H1 (cell line): ENCODE results near the gene DNMT1. TPM values are rescaled to one million over a fixed set of nuclear protein-coding genes. Genes with fewer than 3 reads are reported as not detected.

Source experiments
- BACH1 ChIP-seq: IDR thresholded peaks from 2 replicates; pipeline ENCODE4 v1.6.1; 2012; ENCODE audit warnings: low read length, improper control_type of control experiment
- BCL11A ChIP-seq, 2 experiments: IDR thresholded peaks; one replicate each; pipeline ENCODE4 v1.6.1; 2011; ENCODE audit warnings: low read depth in 2 of 2, low read length in 2 of 2, mild to moderate bottlenecking in 2 of 2
- CHD1 ChIP-seq: IDR thresholded peaks from 2 replicates; pipeline ENCODE4 v1.6.1; 2012; ENCODE audit warnings: low read depth, low read length, improper control_type of control experiment
- EGR1 ChIP-seq: IDR thresholded peaks from 2 replicates; pipeline ENCODE4 v1.6.1; 2011; ENCODE audit warnings: low read depth, low read length, borderline replicate concordance
- EP300 ChIP-seq, 2 experiments: IDR thresholded peaks; 1 replicate in 1 of 2; 2 replicates in 1 of 2; pipeline ENCODE4 v1.6.1; 2011 to 2012; ENCODE audit warnings: low read depth in 2 of 2, low read length in 2 of 2, mild to moderate bottlenecking in 2 of 2, borderline replicate concordance in 1 of 2, inconsistent platforms in 1 of 2, moderate library complexity in 1 of 2
- FOSL1 ChIP-seq: IDR thresholded peaks from 2 replicates; pipeline ENCODE4 v1.6.1; 2011; ENCODE audit warnings: mild to moderate bottlenecking, low read depth, low read length, moderate library complexity; ENCODE audit not compliant: insufficient read depth
- POLR2A ChIP-seq, 2 experiments: IDR thresholded peaks; 1 replicate in 1 of 2; 2 replicates in 1 of 2; pipeline ENCODE4 v1.6.1; 2011; ENCODE audit warnings: low read depth in 2 of 2, low read length in 2 of 2, mild to moderate bottlenecking in 2 of 2; ENCODE audit errors: control extremely low read depth in 1 of 2
- SP1 ChIP-seq: IDR thresholded peaks from 2 replicates; pipeline ENCODE4 v1.6.1; 2011; ENCODE audit warnings: low read depth, low read length
- SUZ12 ChIP-seq: fragments of 200-600 bp; sonication (generic); IDR thresholded peaks from 2 replicates; pipeline ENCODE4 v1.6.1; 2012; ENCODE audit warnings: mild to moderate bottlenecking, inconsistent platforms, low read length, moderate library complexity, mixed read lengths
- TBP ChIP-seq: IDR thresholded peaks from 2 replicates; pipeline ENCODE4 v1.6.1; 2011; ENCODE audit warnings: low read depth, low read length, improper control_type of control experiment
- TCF12 ChIP-seq: IDR thresholded peaks from 2 replicates; pipeline ENCODE4 v1.6.1; 2011; ENCODE audit warnings: low read depth, mild to moderate bottlenecking, low read length
- TEAD4 ChIP-seq: IDR thresholded peaks from 2 replicates; pipeline ENCODE4 v1.6.1; 2012; ENCODE audit warnings: low read depth, low read length, inconsistent platforms, mixed read lengths
- ZNF274 ChIP-seq: IDR thresholded peaks from 2 replicates; pipeline ENCODE4 v1.7.0; 2012; ENCODE audit warnings: low read length, borderline replicate concordance; ENCODE audit errors: extremely low read depth
- polyA plus RNA-seq, 7 experiments: library from polyadenylated mRNA; depleted of rRNA in 3 of 7; stranded (reverse) in 5 of 7; unstranded in 2 of 7; fragments of >200 nt in 5 of 7; fragments of 200-250 nt in 2 of 7; gene quantifications; 1 replicate in 5 of 7; 2 replicates in 1 of 7; 4 replicates in 1 of 7; pipeline versions ENCODE4 v1.2.1 to v1.2.3, GENCODE V29; 2011 to 2013; ENCODE audit warnings: missing spikeins in 2 of 7, mixed read lengths in 2 of 7
- total RNA-seq: library from RNA; stranded (reverse); fragmentation: NEBNext Ultra II Directional; extraction: Animal tissue kit (Norgen Biotek cat#: 25700); gene quantifications from 2 replicates; pipeline ENCODE4 v1.2.1, GENCODE V29; 2021
- TF ChIP-seq, protein P1 (sequence below): IDR thresholded peaks from 2 replicates; pipeline ENCODE4 v1.6.1; 2012; ENCODE audit warnings: low read length, inconsistent platforms

DNMT1 gene
- total and polyA plus RNA-seq, 2 of the 8 experiments (the other 6 are each of a cell fraction or from before 2014, with no cell fraction given), result 101 to 210 TPM

DNA sequence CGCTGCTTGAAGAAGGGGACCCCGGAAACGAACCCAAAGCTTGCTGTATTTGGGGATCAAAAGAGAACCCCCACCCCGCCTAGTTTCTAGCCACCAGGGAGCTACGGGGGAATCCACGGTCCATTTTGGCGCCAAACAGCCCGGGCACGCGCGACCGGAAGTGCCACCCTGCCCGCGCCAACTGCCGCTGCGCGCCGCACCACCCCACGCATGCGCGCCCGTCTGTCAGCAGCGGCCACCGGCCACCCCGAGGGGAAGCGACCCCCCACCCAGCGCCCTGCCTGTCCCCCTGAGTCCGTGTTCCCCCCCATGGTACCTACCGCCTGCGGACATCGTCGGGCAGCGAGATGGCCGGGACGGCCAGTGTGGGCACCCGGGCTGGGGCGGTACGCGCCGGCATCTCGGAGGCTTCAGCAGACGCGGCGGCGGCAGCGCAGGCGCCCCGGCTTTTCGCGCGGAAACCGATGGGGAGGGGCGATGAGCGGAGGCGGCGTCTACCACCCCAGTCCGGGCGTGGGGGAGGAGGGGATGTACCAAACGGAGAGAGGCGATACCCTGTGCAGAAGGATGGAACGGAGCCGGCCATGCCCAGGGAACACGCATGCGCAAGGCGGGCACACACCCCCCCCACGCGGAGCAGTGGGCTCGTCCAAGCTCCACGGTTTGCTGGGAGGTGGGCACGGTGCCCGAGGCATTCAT is at the start of gene DNMT1 (continued):
- TF ChIP-seq, protein P1, sequence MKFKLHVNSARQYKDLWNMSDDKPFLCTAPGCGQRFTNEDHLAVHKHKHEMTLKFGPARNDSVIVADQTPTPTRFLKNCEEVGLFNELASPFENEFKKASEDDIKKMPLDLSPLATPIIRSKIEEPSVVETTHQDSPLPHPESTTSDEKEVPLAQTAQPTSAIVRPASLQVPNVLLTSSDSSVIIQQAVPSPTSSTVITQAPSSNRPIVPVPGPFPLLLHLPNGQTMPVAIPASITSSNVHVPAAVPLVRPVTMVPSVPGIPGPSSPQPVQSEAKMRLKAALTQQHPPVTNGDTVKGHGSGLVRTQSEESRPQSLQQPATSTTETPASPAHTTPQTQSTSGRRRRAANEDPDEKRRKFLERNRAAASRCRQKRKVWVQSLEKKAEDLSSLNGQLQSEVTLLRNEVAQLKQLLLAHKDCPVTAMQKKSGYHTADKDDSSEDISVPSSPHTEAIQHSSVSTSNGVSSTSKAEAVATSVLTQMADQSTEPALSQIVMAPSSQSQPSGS, result peak; percentile 55; the same call in 1 of the 2 replicates
- TF ChIP-seq EGR1 (peak; percentile 27; the same call in 1 of the 2 replicates), POLR2A (IDR thresholded peaks at IDR 0.05; ENCODE audit: control extremely low read depth in 1 of 2, low read depth in 2 of 2, low read length in 2 of 2) (peak; percentile 82 to 97), SP1 (peak; percentile 76), TEAD4 (peak; percentile 42; the same call in 1 of the 2 replicates), TBP (peak; percentile 61; the same call in 1 of the 2 replicates), SUZ12 (no peak; the same call in 1 of the 2 replicates), EP300 (IDR thresholded peaks at IDR 0.05; ENCODE audit: borderline replicate concordance in 1 of 2, low read depth in 2 of 2, low read length in 2 of 2) (peak in 1 of 2 experiments; percentile 100; a peak in 2 of 3 replicates), TCF12 (no peak), ZNF274 (no peak), BACH1 (peak; percentile 73), FOSL1 (no peak), BCL11A (IDR thresholded peaks at IDR 0.05; ENCODE audit: low read depth in 2 of 2, low read length in 2 of 2) (no peak), CHD1 (peak; percentile 100)
- TF ChIP-seq, all 59 proteins: peak for 28
